Measurements from ENCODE around the gene TAX1BP3. TPM values are rescaled to one million over a fixed set of nuclear protein-coding genes. Genes with fewer than 3 reads are reported as not detected.
"Not testable (repeated sequence)": the region's sequence is repeated elsewhere in the genome, so short reads cannot be mapped to it uniquely, and the experiment has no call there.

The TAX1BP3 gene
- total RNA-seq, 2 experiments from 2014 or later, result 6.0 to 6.6 TPM

DNA sequence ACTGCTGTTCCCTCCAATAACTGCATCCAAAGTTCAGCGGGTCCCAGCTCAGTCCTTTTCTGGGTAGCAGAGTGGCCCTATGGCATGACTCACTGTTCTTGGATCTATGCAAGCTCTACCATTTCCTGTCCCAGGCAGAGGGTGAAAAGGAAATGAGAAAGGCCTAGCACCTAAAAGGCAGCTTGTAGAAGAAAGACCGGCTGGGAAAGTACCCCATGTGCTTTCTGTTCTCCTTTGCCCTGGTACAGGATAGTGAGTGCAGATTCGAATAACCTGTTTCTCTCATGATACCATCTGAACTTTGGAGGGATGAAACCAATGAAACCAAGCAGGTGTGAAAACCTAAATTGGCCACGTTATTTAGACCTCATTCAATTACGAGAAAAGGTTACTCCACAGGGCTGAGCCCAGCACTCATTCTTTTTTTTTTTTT is 42.6 kb upstream of the TAX1BP3 start:
- peak overlapping the region; percentile 83 for H3K27ac Mint-ChIP-seq
- Histone ChIP-seq H3K4me1 (ENCODE audit: insufficient read depth, low read length) (peaks cover 35% of the 10 kb centered on the region), H3K4me3 (ENCODE audit: low read length) (peak overlapping the region; percentile 16), H3K9me3 (ENCODE audit: control insufficient read depth in 1 of 2, insufficient read depth in 1 of 2, low read length in 2 of 2) (no peaks in the 10 kb centered on the region), H3K27ac (ENCODE audit: low read depth in 1 of 2, low read length in 2 of 2) (peak overlapping the region in 1 of 2 donors; percentile 52), H3K27me3 (ENCODE audit: control insufficient read depth in 1 of 2, insufficient read depth in 2 of 2, low read length in 2 of 2) (no peaks in the 10 kb centered on the region), H3K36me3 (ENCODE audit: insufficient read depth, low read length) (peaks cover 17% of the 10 kb centered on the region)
- peak overlapping the region; percentile 68 for H3K4me3 Mint-ChIP-seq
- H3K27me3 Mint-ChIP-seq, result no peaks in the 10 kb centered on the region
- peaks cover 2% of the 10 kb centered on the region for H3K9me3 Mint-ChIP-seq
- intact Hi-C loops (cut with DNase I, micrococcal nuclease), result loop anchor here in 1 of 2 experiments (1.0 to 2.0 kb wide), 3 partner anchors 12 to 74 kb away; partner anchors contain the start of genes CTNS, HASPIN, P2RX5 and SHPK
- DNase-seq, result peak; percentile 32 to 95 (median 58)
- ChIA-PET POLR2A (interaction anchor here (0.6 to 3.3 kb wide), 10 partner anchors 11 to 432 kb away, joined by 3 to 35 read pairs (median 5); partner anchors contain the start of genes CTNS, CYB5D2, HASPIN and NCBP3), CTCF (interaction anchor here (1.3 to 1.9 kb wide), 2 partner anchors 12 to 28 kb away, joined by 8 read pairs; partner anchors contain the start of gene HASPIN)
- TF ChIP-seq, protein P1, sequence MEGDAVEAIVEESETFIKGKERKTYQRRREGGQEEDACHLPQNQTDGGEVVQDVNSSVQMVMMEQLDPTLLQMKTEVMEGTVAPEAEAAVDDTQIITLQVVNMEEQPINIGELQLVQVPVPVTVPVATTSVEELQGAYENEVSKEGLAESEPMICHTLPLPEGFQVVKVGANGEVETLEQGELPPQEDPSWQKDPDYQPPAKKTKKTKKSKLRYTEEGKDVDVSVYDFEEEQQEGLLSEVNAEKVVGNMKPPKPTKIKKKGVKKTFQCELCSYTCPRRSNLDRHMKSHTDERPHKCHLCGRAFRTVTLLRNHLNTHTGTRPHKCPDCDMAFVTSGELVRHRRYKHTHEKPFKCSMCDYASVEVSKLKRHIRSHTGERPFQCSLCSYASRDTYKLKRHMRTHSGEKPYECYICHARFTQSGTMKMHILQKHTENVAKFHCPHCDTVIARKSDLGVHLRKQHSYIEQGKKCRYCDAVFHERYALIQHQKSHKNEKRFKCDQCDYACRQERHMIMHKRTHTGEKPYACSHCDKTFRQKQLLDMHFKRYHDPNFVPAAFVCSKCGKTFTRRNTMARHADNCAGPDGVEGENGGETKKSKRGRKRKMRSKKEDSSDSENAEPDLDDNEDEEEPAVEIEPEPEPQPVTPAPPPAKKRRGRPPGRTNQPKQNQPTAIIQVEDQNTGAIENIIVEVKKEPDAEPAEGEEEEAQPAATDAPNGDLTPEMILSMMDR (IDR thresholded peaks at IDR 0.05), result no peak
- peaks cover 50% of the 10 kb centered on the region for H3K4me1 Mint-ChIP-seq (ENCODE audit: low read depth)
- H3K36me3 Mint-ChIP-seq (ENCODE audit: low read depth), result peaks cover 33% of the 10 kb centered on the region
- peak; percentile 93 for ATAC-seq (ENCODE audit: poor library complexity)

DNA sequence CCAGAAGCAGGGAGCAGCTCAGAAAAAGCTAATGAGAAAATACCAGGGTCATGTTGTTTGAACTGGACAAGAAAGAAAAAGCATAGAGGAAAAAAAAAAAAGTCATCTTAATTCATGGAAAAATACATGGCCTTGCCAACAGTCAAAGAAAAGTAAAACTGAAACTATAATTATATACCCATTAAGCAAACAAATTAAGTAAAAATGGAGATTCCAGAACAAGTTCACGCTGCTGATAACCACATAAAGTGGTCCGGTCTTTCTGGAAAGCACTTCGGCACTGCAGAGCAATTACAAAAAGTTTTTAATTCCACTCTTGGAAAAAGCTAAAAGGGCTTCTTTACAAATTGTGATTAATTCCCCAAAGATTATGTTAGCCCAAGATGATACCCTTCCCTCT is 40.0 kb upstream of the TAX1BP3 start:
- Mint-ChIP-seq H3K36me3 (ENCODE audit: low read depth) (peaks cover 19% of the 10 kb centered on the region), H3K9me3 (peaks cover 2% of the 10 kb centered on the region), H3K27me3 (no peaks in the 10 kb centered on the region), H3K4me3 (no peak overlapping the region), H3K4me1 (ENCODE audit: low read depth) (peaks cover 43% of the 10 kb centered on the region), H3K27ac (no peak overlapping the region)
- ATAC-seq (ENCODE audit: poor library complexity), result no peak
- Histone ChIP-seq H3K9me3 (ENCODE audit: control insufficient read depth in 1 of 2, insufficient read depth in 1 of 2, low read length in 2 of 2) (no peaks in the 10 kb centered on the region), H3K4me3 (ENCODE audit: low read length) (no peak overlapping the region), H3K27ac (ENCODE audit: low read depth in 1 of 2, low read length in 2 of 2) (no peak overlapping the region), H3K36me3 (ENCODE audit: insufficient read depth, low read length) (no peaks in the 10 kb centered on the region), H3K4me1 (ENCODE audit: insufficient read depth, low read length) (peaks cover 30% of the 10 kb centered on the region), H3K27me3 (ENCODE audit: control insufficient read depth in 1 of 2, insufficient read depth in 2 of 2, low read length in 2 of 2) (no peaks in the 10 kb centered on the region)
- TF ChIP-seq, protein P1 (IDR thresholded peaks at IDR 0.05), result no peak
- ChIA-PET CTCF (no interaction called here), POLR2A (interaction anchor here (1.9 kb wide), 1 partner anchor 12 kb away, joined by 6 read pairs; the partner anchor contains the start of gene P2RX5)
- no peak for DNase-seq
- intact Hi-C loops (cut with DNase I, micrococcal nuclease), result no loop called here

DNA sequence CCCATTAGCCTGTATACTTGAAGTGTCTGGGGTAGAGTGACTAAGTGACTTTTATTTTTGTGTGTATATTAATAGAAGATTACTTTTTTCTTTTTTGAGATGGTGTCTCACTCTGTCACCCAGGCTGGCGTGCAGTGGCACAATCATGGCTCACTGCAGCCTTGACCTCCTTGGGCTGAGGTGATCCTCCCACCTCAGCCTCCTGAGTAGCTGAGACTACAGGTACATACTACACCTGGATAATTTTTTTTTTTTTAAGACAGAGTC is 37.3 kb upstream of the TAX1BP3 start:
- H3K27ac ChIP-seq (ENCODE audit: low read depth in 1 of 2, low read length in 2 of 2); H3K27me3 Mint-ChIP-seq; CTCF ChIA-PET; H3K4me3 Mint-ChIP-seq; DNase-seq; H3K4me3 ChIP-seq (ENCODE audit: low read length); H3K27me3 ChIP-seq (ENCODE audit: control insufficient read depth in 1 of 2, insufficient read depth in 2 of 2, low read length in 2 of 2); H3K9me3 Mint-ChIP-seq; H3K36me3 Mint-ChIP-seq (ENCODE audit: low read depth); H3K4me1 ChIP-seq (ENCODE audit: insufficient read depth, low read length); H3K27ac Mint-ChIP-seq; H3K36me3 ChIP-seq (ENCODE audit: insufficient read depth, low read length); H3K9me3 ChIP-seq (ENCODE audit: control insufficient read depth in 1 of 2, insufficient read depth in 1 of 2, low read length in 2 of 2); intact Hi-C loops (cut with DNase I, micrococcal nuclease); ATAC-seq (ENCODE audit: poor library complexity): not testable (repeated sequence)
- POLR2A ChIA-PET, result interaction anchor here (1.8 kb wide), 1 partner anchor 11 kb away, joined by 5 read pairs; no protein-coding TSS in a partner anchor
- H3K4me1 Mint-ChIP-seq (ENCODE audit: low read depth), result peaks cover 20% of the 10 kb centered on the region
